ENCODE measurements around the gene MANEA.

- TF ChIP-seq MXI1 (IDR thresholded peaks at IDR 0.05; ENCODE audit: low read depth, low read length) (no peak), CTCF (IDR thresholded peaks at IDR 0.05 in 2 of 3, conservative IDR thresholded peaks at IDR 0.05 in 1 of 3; ENCODE audit: control insufficient read depth in 2 of 3, extremely low read depth in 1 of 3, insufficient read depth in 1 of 3, low read depth in 3 of 3, low read length in 3 of 3) (no peak), SMAD1 (IDR thresholded peaks at IDR 0.05; ENCODE audit: low read depth, partially characterized antibody) (no peak)
Measured at GRCh38 chr6:95649451-95649850, 72.1 kb downstream of the MANEA start.
